HG03354 (cell line): ENCODE data around the gene NR5A1.

Source experiments
- ATAC-seq: cut with Tn5 transposase; IDR thresholded peaks from one replicate; pipeline ENCODE4 v1.9.1; 2021; ENCODE audit warnings: mild to moderate bottlenecking; ENCODE audit not compliant: unreplicated experiment, poor library complexity, severe bottlenecking

The NR5A1 gene

DNA sequence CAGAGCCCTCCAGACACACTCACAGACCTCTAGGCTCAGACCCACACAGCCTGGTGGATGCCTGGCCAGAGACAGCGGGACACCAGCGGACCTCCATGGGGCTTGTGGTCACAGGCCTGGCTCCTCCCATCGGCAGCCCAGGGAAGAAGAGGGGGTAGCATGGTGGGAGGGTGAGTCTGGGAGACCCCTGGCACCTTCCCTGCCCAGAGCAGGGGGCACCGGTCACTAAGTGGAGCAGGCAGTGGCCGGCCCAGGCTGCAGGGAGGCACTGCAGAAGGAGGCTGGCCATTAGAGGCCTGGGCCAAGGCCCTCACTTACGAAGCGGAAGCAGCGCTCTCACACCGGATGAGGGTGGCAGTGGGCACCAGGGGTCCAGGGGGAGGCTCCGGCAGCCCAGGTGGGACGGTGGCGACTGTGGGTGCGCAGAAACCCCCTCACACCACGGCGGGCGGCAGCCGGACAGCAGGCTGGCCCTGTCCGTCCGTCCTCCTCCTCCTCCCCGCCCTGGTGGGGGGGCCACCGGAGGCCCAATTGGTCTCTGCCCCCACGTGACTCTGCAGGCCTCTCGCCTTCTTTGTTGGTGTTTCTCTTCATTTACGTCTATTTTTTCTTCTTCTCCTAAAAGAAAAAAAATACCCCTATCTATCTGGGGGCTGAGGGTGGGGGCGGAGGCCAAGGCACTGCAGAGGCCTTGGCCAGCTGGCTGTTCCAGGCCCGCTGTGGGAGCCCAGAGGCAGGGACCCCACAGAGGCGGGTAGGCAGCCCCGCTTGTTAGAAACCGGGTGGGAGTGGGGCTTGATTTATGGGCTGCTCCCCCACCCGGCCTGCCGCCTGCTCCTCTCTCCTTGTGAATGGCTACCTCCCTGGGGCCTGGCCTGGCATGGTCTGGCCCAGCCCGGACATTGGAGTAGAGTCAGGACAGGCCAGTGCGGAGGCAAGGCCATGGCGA lies at the start of gene NR5A1:
NR5A1 (minus strand) TSS at position 469 of the 949 bp plus-strand sequence. CDS start 4,004 bp downstream, outside the sequence.
- no peak for ATAC-seq

DNA sequence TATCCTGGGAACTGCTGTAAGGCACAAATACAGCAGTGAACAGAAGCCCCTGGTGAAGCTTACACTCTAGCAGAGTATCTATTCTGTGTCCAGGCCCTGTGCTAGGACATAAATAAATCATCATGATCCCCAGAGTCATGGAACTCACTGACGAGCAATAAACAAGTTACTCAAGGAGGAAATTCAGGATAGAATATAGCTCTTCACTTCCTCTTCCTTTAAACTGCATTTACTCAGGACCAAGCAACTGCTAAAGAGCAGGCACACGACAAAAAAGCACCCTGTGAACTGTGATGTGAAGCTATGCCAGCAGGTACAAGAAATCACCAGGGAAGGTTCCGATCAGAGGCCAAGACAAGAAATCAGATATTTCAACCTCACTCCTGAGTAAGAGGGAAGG lies 47.8 kb upstream of the NR5A1 start:
- no peak for ATAC-seq

DNA sequence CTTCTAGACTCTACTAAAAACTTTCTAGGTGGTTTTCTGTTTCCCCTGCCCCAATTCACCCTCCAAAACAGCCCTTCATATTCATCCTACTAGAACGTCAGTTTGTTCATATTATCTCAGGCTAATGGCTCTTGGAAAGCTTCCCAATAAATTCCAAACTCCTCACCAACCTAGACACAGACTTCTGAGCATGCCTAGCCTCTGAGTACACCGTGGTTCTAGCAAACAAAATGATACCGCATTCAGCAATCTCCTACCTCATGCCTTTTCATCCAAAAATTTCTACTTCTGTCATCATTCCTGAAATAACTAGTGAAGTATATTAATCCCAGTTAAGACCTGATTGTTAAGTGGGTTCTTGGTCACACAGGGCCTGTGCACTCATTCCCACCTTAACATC lies 46.5 kb upstream of the NR5A1 start:
- no peak for ATAC-seq

DNA sequence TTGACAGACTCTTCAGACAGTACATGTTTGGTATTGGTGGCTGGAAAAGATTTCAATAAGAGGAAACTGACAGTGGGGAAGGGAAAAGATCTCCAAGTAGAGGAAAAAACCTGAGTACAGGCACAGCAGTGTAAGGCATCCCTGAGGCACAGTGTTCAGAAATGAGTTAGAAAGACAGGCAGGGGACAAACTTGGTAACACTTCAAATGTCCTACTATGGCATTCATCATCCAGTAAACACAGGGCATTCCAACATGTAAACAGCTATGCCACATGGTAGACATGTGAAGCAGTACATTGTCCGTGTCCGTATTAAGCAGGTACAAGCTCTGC lies 45.0 kb upstream of the NR5A1 start:
- no peak for ATAC-seq

DNA sequence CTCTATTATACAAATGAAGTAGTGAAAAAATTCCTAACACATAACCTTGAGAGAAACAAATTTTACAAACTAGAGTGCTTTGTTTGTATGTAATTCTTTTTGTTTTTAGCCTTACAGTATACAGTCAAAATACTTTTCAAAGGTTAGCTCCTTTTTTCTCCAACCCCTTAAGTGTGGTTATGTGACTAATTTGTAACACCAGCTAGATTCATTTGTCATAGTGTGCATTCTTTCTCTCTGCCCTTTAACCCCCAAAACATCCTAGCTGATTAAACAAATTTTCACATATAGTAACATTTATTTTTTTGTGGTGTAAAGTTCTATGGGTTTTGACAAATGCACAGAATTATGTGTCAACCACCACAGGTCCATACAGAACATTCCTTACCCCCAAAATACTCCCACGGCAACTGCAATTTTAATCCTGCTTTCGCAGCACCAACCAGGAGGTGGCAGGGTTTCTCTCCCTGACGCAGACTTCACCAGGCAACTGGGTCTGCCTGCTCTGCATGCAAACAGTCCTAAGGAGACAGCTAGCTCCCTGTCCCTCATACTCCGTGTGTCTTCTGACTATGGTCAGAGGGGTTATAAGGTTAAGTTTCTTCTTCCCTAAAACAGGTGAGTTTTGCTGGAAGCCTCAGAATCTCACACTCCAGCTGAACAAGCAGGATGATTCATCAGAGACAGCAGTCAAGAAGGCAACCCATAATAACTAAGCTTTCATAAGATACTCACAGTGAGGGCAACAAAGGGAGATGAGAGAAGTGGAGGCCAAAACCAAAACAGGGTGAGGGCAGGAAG lies 44.5 kb upstream of the NR5A1 start:
- no peak for ATAC-seq

DNA sequence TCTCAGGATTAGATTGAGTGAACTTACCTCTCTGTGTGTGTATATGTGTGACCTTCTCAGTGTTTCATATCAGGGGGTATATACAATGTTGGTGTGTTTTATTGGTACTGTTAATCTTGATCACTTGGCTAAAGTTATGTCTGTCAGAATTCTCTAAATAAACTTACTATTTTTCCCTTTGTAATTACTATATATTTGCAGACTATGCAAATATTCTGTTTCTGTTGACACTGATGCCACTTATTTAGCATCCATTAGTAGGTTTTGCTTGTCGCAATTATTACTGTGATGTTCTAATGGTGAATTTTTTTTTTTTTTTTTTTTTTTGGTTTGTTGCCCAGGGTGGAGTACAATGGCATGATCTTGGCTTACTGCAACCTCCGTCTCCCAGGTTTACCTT lies 42.9 kb upstream of the NR5A1 start:
- no peak for ATAC-seq

DNA sequence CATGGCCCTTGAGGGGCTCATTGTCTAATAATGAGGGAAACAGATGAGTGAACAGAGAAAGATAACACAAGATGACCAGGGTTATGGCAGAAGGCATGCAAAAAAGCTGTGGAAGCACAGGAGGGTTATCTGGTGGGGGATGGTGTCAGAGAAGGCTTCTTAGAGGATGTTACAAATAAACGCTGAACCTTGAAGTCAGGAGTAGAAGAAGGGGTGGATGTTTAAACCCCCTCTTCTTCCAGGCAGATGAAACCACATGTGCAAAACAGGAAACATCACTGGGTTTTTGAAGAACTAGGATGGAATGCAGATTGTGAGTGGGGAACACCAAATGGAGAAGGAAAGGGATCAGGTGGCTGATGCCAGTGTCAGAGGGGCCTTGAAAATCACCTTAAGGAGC lies 41.8 kb upstream of the NR5A1 start:
- no peak for ATAC-seq

DNA sequence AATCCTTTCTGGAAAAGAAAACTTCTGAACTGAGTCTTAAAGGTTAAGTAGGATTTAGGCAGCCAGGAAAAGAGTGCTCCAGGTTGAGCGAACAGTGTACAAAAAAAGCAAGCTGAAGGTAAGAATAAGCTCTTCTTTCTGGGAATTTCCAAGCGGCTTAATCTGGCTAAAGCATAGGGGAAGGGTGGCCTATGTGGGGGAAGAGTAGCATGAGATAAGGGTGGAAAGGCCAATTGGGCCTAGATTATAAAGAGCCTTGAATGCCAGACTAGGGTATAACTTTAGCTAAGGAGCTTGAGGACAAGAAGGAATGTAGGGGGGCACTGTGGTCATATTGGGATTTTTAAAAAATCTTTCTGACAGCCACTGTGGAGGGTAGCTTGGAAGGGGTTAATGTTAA lies 37.3 kb upstream of the NR5A1 start:
- no peak for ATAC-seq

DNA sequence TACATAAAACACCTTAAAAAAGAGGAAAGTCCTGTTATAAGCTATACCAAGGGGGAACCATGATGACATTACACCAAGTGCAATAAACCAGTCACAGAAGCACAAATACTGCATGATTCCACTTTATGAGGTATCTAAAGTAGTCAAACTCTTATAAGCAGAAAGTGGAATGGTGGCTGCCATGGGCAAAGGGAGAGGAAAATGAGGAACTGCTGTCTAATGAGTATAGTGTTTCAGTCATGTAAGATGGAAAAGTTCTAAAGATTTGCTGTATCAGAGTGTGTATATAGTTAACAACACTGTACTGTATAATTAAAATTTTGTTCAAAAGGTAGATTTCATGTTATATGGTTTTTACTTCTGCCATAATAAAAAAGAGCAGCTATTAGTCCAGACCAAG lies 34.6 kb upstream of the NR5A1 start:
- ATAC-seq = no peak

DNA sequence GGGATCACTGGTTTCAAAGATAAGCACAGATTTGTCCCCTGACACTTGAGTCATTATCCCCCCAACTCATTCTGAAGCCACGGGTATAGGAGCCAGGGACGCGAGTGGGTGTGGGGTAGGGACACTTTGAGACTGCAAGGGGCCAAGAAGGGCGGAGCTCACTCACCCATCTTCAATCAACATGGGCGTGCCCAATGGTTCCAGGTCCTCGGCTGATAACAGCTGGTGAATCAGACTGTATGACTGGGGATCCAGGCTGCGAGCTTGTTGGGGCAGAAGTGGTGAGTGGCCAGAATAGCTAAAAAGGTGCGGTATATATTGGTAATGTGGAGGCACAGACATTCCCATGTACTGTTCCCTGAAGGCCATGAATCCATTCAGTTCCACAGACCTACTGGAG lies 30.7 kb upstream of the NR5A1 start:
- ATAC-seq = no peak

DNA sequence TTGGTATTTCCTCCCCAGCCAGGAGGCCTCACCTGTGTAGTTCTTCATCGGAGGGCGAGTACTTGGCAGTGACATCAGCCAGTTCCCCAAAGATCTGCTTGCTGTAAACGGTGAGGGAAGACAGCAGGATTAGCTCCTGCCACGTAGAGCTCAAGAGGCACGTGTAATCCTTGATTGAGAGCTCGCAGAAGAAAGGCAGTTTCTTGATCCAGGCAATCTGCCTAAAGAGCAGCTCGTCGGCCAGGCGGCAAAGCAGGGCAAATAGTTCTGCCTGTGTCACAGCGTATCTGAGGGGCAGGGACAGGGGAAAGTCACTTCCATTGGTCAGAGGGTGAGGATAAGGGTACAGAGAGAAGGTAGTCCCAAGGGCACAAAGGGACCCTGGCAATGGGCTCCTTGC lies 28.6 kb upstream of the NR5A1 start:
- no peak for ATAC-seq

DNA sequence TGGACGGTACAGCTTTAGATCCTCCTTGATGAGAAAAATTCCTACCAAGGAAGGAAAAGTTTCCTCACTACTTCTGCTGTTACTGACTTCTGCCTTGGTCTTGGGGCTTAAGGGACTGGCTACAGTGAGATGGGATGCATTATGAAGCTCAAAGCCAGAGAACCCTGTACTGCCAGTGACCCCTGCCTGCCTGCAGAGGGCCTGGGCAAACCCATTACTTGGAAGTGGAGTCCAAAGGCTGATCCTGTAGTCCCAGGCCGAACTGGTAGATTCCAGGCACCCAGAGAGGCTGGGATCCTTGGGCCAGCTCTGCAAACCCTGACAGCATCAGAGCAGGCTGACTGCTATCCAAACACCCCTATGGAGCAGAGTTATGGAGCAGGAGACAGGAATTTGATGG lies 25.7 kb upstream of the NR5A1 start:
- no peak for ATAC-seq

DNA sequence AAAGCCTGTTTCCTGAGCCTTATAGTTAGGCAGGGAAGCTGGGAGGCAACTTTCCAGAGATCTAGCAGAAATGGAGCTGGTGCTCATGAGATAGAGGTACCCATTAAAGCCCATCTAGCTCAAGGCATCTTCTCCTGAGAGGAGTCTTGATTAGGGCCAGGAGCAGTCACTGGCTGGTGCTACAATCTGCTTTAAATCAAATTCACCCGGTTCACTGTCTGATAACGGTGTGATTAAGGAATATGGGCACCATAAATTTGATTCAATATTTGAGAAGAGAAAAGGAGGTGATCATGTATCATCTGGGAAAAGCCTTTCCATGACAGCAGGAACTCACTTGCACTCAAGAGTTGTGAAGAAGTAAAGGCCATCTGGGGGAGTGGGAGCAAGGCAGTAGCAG lies 23.9 kb upstream of the NR5A1 start:
- no peak for ATAC-seq

DNA sequence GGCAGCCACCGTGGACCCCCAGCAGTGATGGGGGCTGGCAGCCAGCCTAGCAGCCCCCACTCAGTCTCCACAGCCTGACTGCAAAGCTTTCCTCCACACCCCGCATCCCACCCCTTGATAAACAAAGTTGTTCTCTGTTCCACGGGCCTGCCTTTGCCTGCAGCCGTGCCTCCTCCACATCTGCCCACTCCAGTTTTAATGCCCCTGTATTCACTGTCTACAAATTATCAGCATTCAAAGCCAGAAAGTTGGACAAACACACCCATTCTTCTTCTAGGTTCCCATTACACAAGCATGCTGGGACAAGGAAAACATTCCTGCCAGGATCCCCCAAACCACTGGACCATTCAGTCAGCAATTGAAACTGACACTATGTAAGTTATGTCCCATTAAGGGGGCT lies 23.0 kb upstream of the NR5A1 start:
- ATAC-seq = no peak

DNA sequence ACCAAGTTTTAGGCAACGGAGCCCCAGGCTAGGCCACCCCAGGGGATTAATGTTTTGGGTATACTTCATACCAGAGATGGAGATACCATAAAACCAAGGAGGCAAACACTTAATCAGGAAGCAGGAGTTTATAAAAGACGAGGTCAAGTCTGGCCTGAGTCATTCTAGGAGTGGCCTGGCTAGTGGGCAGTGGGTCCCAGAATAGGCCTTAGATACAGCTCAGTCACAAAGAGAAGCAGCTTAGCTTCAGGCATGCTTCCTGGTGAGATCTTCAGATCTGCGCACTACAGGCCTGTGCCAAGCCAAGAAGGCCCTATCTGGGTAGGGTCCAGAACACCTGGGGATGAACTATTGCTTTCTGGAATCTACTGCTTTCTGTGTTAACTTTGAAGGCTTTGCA lies 20.6 kb upstream of the NR5A1 start:
- ATAC-seq = no peak

DNA sequence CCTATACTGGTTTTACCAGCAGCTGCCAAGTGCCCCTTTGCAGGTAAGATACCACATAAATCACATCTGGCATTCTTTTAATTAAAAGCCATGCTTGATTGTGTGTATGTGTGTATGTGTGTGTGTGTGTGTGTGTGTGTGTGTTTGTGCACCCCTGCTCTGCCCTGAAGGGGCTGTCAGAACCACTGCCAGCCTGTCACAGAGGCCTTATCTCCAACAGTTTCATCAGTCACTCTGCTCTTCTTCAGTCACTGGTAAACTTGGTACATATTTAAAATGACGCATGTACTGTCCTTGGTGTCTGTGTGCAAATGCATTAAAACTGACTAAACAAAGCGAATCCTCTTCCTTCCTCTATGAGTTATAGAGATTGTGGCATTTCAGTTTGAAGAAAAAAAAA lies 19.0 kb upstream of the NR5A1 start:
- ATAC-seq = no peak

DNA sequence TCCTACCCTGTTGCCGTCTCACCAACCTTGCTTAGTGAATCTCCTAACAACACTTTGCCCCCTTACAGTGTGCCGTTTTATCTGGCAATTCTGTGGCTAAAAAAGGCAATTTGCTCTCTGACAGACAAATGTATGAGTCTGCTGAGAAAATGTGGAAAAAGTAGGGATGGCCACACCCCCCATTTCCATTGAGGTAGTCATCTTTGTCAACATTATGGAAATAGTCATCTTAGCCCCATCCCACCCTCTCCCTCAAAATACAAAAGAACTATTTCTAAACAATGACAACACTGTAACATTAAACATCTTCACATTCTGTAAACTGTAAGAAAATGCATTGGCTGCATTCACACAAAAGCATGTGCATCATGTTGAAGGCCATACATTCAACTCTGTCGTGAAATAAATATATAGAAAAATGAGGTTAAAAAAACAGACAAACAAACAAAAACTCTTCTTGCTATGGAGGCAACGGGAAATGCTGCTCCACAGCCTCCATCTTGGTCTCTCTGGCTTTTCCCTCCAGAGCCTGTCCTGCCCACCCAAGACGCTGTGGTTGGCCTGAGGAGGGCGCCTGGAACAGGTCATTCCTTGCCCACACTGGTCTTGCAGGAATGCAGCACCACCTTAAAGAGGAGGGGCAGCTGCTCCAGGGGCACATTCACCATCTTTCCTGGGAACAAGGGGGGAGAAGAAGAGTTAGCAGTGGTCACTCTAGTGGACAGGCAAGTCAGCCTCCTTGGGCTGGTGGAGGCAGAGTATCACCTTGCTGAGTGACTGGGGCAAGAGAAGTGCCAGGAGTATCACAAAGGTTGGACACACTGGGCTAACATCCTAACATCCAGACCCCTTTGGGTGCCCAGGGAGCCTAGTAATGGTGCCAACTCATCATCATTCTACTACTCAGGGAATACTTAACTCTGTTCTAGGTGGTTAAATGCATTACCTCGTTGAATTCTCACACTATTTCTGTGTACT lies 15.2 kb upstream of the NR5A1 start:
- ATAC-seq = no peak

DNA sequence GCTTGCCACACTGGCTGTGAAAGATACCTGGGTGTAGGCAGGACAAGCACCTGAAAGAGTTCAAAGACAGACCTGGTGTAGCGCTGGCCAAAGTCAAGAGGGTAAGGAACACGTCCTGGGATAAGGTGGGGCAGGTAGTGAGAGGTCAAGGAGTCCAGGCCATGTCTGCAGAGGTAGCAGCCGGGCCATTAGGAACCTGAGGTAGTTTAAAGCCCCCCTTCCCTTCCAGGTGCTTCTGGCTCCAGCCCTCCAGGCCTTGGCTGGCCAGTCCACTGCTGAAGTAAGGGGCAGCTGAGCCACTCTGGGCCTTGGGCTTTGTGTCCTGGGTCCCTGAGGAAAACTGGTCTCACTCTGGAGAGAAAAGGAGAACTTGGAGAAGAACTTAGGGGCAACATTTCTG lies 13.9 kb upstream of the NR5A1 start:
- no peak for ATAC-seq

DNA sequence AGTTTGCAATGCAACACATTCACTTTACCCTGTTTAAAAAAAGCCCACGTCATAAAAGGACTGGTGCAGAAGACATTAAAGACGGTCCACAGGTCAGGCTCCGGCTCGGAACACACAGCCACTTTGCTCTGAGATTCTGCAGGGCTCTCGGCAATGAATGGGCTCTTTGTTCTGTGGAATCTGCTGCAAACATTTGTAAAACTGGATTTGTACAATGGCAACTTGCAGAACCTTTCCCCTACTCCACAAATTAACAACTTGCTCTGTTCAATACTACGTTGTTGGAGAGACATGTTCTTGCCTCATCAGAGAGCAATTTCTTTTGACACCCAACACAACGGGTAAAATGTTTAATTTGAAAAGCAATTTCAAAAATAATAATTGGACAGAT lies 13.0 kb upstream of the NR5A1 start:
- ATAC-seq = no peak

DNA sequence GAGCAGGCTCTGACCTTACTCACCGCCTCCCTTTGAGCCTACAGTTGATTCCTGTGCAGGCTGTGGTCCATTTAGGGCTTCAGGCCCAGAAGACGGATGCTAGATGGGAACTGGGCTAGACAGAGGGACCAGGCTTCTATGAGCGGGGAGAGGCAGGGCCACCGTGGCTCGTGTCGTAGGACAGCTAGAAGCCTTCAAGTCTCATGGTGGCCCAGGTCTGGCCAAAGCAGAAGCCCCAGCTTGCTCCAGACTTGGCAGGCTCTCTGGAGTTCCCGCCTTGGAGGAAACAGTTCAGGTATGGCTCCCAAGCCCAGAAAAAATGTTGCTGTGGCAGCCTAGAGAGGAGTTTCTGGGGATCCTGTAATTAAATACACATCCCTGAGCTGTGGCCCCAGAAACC lies 10.9 kb upstream of the NR5A1 start:
- no peak for ATAC-seq
